SK-N-SH (cell line): ENCODE measurements around the gene IRF5. TPM values are rescaled to one million over a fixed set of nuclear protein-coding genes. Genes with fewer than 3 reads are reported as not detected.

Experiments used
- CTCF ChIA-PET: fragments of 300-600, 350-600 bp; formaldehyde crosslinking; extraction: SDS; loops from one replicate; lab custom pipeline; 2021; lab: Yijun Ruan, JAX
- POLR2A ChIA-PET: fragments of 350-600 bp; sonication (Branson Sonifier 250); formaldehyde crosslinking; extraction: SDS; loops from one replicate; lab custom pipeline; 2020; ENCODE audit warnings: antibody characterized with exemption, inconsistent platforms; lab: Yijun Ruan, JAX
- DNase-seq: peaks from one replicate; pipeline ENCODE4 v3.0.0; 2012
- H2AFZ ChIP-seq: fragments of 200-600 bp; sonication (generic); 2 replicates; pipeline ENCODE4 v1.8.1; 2016; ENCODE audit warnings: antibody characterized with exemption, mild to moderate bottlenecking, low read depth
- H3F3A ChIP-seq: fragments of 200-600 bp; sonication (generic); replicated peaks from 2 replicates; pipeline ENCODE3; 2016; ENCODE audit warnings: antibody characterized with exemption, mild to moderate bottlenecking; ENCODE audit not compliant: insufficient read depth
- H3K27ac ChIP-seq, 2 experiments: fragments of 200-500 bp in 1 of 2; fragments of 200-600 bp in 1 of 2; sonication (Bioruptor generic) in 1 of 2; sonication (generic), shearing (Covaris generic) in 1 of 2; 2 replicates each; pipeline versions ENCODE4 v1.5.1 to v1.6.1; 2014 to 2016; ENCODE audit warnings: low read depth in 2 of 2, inconsistent platforms in 1 of 2, low read length in 1 of 2, mild to moderate bottlenecking in 1 of 2, mixed read lengths in 1 of 2
- H3K27me3 ChIP-seq: fragments of 200-600 bp; sonication (generic), shearing (Covaris generic); 2 replicates; pipeline ENCODE4 v1.6.1; 2016; ENCODE audit warnings: mixed run types; ENCODE audit not compliant: insufficient read depth
- H3K36me3 ChIP-seq, 2 experiments: fragments of 200-500 bp in 1 of 2; fragments of 200-600 bp in 1 of 2; sonication (Bioruptor generic) in 1 of 2; sonication (generic) in 1 of 2; replicated peaks in 1 of 2; 2 replicates each; pipeline versions ENCODE3 to v1.5.1; 2014 to 2016; ENCODE audit warnings: low read length in 1 of 2, mild to moderate bottlenecking in 1 of 2; ENCODE audit not compliant: insufficient read depth in 2 of 2, control insufficient read depth in 1 of 2
- H3K4me1 ChIP-seq, 2 experiments: fragments of 200-500 bp in 1 of 2; fragments of 200-600 bp in 1 of 2; sonication (Bioruptor generic) in 1 of 2; sonication (generic), shearing (Covaris generic) in 1 of 2; 2 replicates each; pipeline versions ENCODE4 v1.5.1 to v1.6.1; 2014 to 2016; ENCODE audit warnings: low read depth in 1 of 2, low read length in 1 of 2, mixed run types in 1 of 2; ENCODE audit not compliant: insufficient read depth in 2 of 2, control insufficient read depth in 1 of 2
- H3K4me2 ChIP-seq: fragments of 200-600 bp; sonication (generic), shearing (Covaris generic); 2 replicates; pipeline ENCODE4 v1.6.1; 2017; ENCODE audit warnings: mixed run types
- H3K4me3 ChIP-seq, 2 experiments: fragments of 200-500 bp in 1 of 2; fragments of 200-600 bp in 1 of 2; sonication (Bioruptor generic) in 1 of 2; sonication (generic), shearing (Covaris generic) in 1 of 2; 2 replicates each; pipeline versions ENCODE4 v1.5.1 to v1.8.1; 2014 to 2016; ENCODE audit warnings: low read depth in 2 of 2, inconsistent platforms in 1 of 2, low read length in 1 of 2, mild to moderate bottlenecking in 1 of 2, mixed read lengths in 1 of 2, moderate library complexity in 1 of 2
- H3K79me2 ChIP-seq: fragments of 200-600 bp; sonication (generic); 2 replicates; pipeline ENCODE4 v1.8.1; 2017; ENCODE audit warnings: mild to moderate bottlenecking; ENCODE audit not compliant: insufficient read depth
- H3K9ac ChIP-seq: fragments of 200-600 bp; sonication (generic); 2 replicates; pipeline ENCODE4 v1.6.1; 2017; ENCODE audit warnings: mixed run types
- H3K9me2 ChIP-seq: fragments of 200-600 bp; sonication (generic); 2 replicates; pipeline ENCODE4 v1.6.1; 2017; ENCODE audit warnings: mixed run types
- H3K9me3 ChIP-seq: fragments of 200-600 bp; sonication (generic); 2 replicates; pipeline ENCODE4 v1.6.1; 2017; ENCODE audit warnings: mixed run types, mild to moderate bottlenecking, moderate library complexity
- H4K20me1 ChIP-seq: fragments of 200-600 bp; sonication (generic); 2 replicates; pipeline ENCODE4 v1.6.1; 2017; ENCODE audit warnings: mild to moderate bottlenecking, mixed run types; ENCODE audit not compliant: insufficient read depth
- CHD2 ChIP-seq: fragments of 150-350 bp; IDR thresholded peaks from 2 replicates; pipeline ENCODE4 v1.6.1; 2018; ENCODE audit warnings: low read length; ENCODE audit not compliant: partially characterized antibody
- CTCF ChIP-seq: fragments of 200-600 bp; sonication (generic); IDR thresholded peaks from 2 replicates; pipeline ENCODE4 v1.6.1; 2017; ENCODE audit warnings: antibody characterized with exemption, mild to moderate bottlenecking, moderate library complexity
- EZH2phosphoT487 ChIP-seq: fragments of 200-600 bp; sonication (generic); IDR thresholded peaks from 2 replicates; pipeline ENCODE4 v1.6.1; 2017; ENCODE audit warnings: low read depth, mixed run types, mild to moderate bottlenecking, antibody characterized with exemption, moderate library complexity, borderline replicate concordance
- FOSL2 ChIP-seq: IDR thresholded peaks from 2 replicates; pipeline ENCODE4 v1.4.0; 2012; ENCODE audit warnings: low read depth, mild to moderate bottlenecking, moderate library complexity, borderline replicate concordance
- FOXM1 ChIP-seq: IDR thresholded peaks from 2 replicates; pipeline ENCODE4 v1.4.0; 2012; ENCODE audit warnings: low read depth, mild to moderate bottlenecking
- GABPA ChIP-seq: IDR thresholded peaks from 2 replicates; pipeline ENCODE4 v1.4.0; 2012; ENCODE audit warnings: low read depth, mild to moderate bottlenecking
- JUND ChIP-seq: IDR thresholded peaks from 2 replicates; pipeline ENCODE4 v1.4.0; 2012
- MEF2A ChIP-seq: IDR thresholded peaks from 2 replicates; pipeline ENCODE4 v1.4.0; 2012; ENCODE audit warnings: low read depth, borderline replicate concordance
- POLR2AphosphoS5 ChIP-seq: IDR thresholded peaks from 2 replicates; pipeline ENCODE4 v1.6.1; 2012; ENCODE audit warnings: low read depth, low read length
- REST ChIP-seq: IDR thresholded peaks from 2 replicates; pipeline ENCODE4 v1.6.1; 2012; ENCODE audit warnings: mild to moderate bottlenecking, low read depth, low read length, moderate library complexity
- RFX5 ChIP-seq: IDR thresholded peaks from 2 replicates; pipeline ENCODE4 v1.6.1; 2012; ENCODE audit warnings: mild to moderate bottlenecking, improper control_type of control experiment, low read length
- SIN3A ChIP-seq: IDR thresholded peaks from 2 replicates; pipeline ENCODE4 v1.6.1; 2012; ENCODE audit warnings: low read depth, mild to moderate bottlenecking, low read length, moderate library complexity, borderline replicate concordance
- TAF1 ChIP-seq: IDR thresholded peaks from 2 replicates; pipeline ENCODE4 v1.6.1; 2012; ENCODE audit warnings: low read depth, mild to moderate bottlenecking, low read length, moderate library complexity, borderline replicate concordance
- TCF12 ChIP-seq: IDR thresholded peaks from 2 replicates; pipeline ENCODE4 v1.4.0; 2012
- YY1 ChIP-seq: IDR thresholded peaks from 2 replicates; pipeline ENCODE4 v1.4.0; 2012; ENCODE audit warnings: low read depth, mild to moderate bottlenecking
- WGBS: methylation state at CpG from one replicate; pipeline ENCODE4 v1.1.6; 2017; ENCODE audit warnings: low lambda C conversion rate; 5-methylcytosine and 5-hydroxymethylcytosine counted together
- polyA plus RNA-seq, 3 experiments: library from polyadenylated mRNA; depleted of rRNA; stranded (reverse); fragments of >200 nt; gene quantifications; 2 replicates each; pipeline ENCODE4 v1.2.3, GENCODE V29; 2012

Gene IRF5
- polyA plus RNA-seq, 1 of the 3 experiments (the other 2 are of a cell fraction) = 0.62 TPM

DNA sequence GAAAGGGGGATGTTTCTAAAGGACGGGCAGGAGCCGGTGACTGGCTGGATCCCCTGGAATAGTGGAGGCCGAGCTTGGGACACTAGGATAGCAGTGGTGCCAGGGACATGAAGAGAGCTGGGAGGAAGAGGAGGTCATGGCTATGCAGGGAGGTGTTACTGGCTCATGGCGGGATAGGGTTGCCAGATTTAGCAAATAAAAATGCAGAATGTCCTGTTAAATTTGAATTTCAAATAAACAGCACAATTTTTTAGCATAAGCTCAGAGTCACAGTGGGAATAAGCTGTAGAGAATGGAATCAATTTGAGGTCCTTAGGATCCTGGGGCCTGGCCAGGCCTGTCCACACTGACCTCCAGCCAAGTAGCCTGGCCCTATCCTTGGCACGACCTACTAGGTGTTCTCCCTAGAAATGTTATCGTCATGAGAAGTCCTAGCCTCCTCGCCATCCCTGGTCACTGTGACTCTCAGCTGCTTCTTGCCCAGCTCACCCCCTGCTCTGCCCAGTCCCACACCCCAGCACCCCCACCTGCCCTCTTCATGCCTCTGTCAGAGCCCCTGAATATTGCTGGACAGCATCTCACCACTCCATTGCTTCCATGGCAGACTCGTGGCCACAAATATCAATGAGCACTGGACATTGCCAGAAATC, 19.6 kb upstream of the IRF5 start:
- TF ChIP-seq TAF1 = no peak
- TF ChIP-seq SIN3A = no peak
- no peak for TF ChIP-seq YY1
- no peak for TF ChIP-seq FOSL2
- no peak for TF ChIP-seq POLR2AphosphoS5
- no peak for TF ChIP-seq CHD2
- TF ChIP-seq REST = no peak
- TF ChIP-seq EZH2phosphoT487 = no peak
- no peak for TF ChIP-seq CTCF
- no peak for TF ChIP-seq JUND
- no peak for TF ChIP-seq FOXM1
- TF ChIP-seq MEF2A = no peak
- TF ChIP-seq GABPA = no peak
- no peak for TF ChIP-seq RFX5
- no peak for TF ChIP-seq TCF12
- H3K9ac ChIP-seq = no peak overlapping the region
- no peaks in the 10 kb centered on the region for H3F3A ChIP-seq
- H3K36me3 ChIP-seq = no peaks in the 10 kb centered on the region
- H3K9me3 ChIP-seq = no peaks in the 10 kb centered on the region
- 67% methylated on average over 8 of the region's 8 CpGs for WGBS
- H2AFZ ChIP-seq = no peak overlapping the region
- no peak for DNase-seq
- no peak overlapping the region for H3K4me2 ChIP-seq
- peaks cover 0 to 5% of the 10 kb centered on the region in 2 experiments; a peak in 1 of 4 replicates for H3K4me1 ChIP-seq
- no peaks in the 10 kb centered on the region for H4K20me1 ChIP-seq
- no peaks in the 10 kb centered on the region for H3K9me2 ChIP-seq
- ChIA-PET POLR2A (no interaction called here), CTCF (interaction anchor here (1.5 to 3.7 kb wide), 3 partner anchors 10 to 173 kb away, joined by 3 to 16 read pairs (median 9); no protein-coding TSS in a partner anchor)
- H3K79me2 ChIP-seq = no peaks in the 10 kb centered on the region
- H3K4me3 ChIP-seq = no peak overlapping the region
- peaks cover 53% of the 10 kb centered on the region for H3K27me3 ChIP-seq
- no peak overlapping the region for H3K27ac ChIP-seq
